NOMO-1 treated with DMSO at 0.1 percent for 48 hours (cell line): ENCODE data around the gene CDK13.
A peak's percentile ranks its signal among the peaks of the same experiment; 100 is the strongest.

Experiments used
- DNase-seq: peaks from one replicate; lab custom pipeline; 2025; ENCODE audit not compliant: unreplicated experiment; lab: John Stamatoyannopoulos, UW

The CDK13 gene

DNA sequence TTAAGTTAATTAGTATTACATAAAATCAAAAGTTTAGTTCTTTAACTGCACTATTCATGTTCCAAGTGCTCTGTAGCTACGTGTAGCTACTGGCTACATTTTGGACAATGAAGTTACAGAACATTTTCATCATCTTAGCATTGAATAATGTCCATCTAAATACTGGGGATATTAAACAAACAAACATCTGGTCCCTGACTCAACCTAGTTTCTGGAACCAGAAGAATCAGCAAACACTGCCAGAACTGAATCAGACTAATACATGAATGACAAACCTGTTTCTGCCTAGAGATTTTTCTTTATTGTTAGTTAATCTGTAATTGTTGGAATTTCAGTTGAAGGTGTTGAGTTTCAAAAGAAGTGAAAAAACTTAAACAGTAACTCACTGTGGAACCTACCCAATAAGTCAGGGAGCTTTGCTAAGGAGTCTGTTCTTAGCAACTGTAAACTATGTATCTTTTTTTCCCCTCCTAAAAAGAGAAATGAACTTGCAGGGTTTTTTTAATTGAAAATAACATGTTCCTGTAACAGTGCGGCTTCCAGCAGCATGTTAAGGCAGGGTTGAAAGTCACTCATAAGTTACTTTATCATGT is 58.3 kb downstream of the CDK13 start:
- DNase-seq, result no peak

DNA sequence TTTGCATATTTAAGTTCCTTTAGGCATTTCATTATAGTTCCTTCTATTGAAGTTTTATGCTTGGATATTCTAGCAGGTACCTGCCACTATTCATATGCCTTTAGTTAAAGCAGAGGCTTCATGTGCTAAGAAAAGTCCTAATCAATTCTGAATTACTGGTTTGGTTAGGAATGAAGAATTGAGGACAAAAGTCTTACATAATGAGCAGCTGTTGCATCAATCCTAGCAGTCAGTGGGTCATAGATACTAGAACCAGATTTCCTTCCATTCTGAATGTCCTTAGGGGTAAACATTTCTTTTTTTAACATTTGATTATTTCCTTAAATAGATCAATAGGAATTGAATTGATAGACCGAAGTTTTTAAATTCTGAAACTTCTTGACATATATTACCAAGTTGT is 59.2 kb downstream of the CDK13 start:
- DNase-seq, result no peak

- no peak for DNase-seq
Observed at GRCh38 chr7:40014376-40014775, 64.3 kb downstream of the CDK13 start.

GRCh38 chr7:40015790-40016296 is 65.8 kb downstream of the CDK13 start:
- peak; percentile 74 for DNase-seq

- DNase-seq, result no peak
Observed at GRCh38 chr7:40019558-40019957, 69.5 kb downstream of the CDK13 start.

DNA sequence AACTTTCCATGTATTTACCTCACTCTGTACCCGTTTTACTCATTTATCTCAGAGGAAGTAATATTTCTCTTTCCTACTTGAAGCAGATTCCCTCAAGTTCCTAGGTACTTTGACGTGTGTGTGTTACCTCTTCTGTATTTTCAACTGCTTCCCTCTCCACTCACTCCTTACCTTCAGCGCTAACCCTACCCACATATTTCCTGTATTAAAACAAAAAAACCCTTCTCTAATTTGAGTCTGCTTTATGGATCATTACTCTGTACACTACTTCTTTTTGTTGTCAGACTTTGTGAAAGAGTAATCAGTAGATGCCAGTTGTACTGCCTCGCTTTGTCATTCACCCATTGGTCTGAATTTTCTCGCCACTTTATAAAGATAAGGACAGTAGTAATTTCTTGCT is 74.0 kb downstream of the CDK13 start:
- no peak for DNase-seq

DNA sequence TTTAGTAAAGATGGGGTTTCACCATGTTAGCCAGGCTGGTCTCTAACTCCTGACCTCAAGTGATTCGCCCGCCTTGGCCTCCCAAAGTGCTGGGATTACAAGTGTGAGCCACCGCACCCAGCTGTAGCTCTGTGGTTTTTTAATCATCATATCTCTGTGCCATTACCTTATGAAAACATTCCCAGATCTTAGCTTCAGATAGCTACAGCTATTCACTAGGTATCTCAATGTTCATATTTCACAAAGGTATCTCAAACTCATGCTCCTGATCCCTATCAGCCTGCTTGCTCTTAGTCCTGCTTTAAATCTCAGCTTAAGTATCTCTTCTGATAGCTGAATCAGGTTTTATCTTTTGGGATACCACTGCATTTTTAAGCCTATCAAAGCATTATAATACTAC is 74.8 kb downstream of the CDK13 start:
- no peak for DNase-seq

DNA sequence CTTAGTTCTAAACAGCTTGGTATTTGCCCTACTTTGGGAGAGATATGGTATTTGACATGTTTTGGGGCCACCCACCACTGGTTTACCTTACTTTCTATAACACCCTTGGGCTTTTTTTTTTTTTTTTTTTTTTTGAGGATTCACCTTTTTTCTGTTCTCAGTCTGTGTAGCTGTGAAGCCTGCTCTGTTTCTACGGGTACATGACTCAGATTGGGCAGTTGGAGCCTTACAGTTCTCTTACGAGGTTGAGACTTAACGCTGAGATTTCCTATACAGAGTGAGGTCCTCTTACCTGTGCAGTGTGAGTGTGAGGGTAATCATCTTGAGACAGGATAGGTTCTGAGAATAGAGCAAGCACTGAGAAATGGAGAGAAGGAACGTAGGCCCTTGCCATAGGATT is 77.5 kb downstream of the CDK13 start:
- no peak for DNase-seq

GRCh38 chr7:40033826-40034225 is 83.8 kb downstream of the CDK13 start:
- no peak for DNase-seq

- DNase-seq, result no peak
Observed at GRCh38 chr7:40041456-40041855, 91.4 kb downstream of the CDK13 start.

DNA sequence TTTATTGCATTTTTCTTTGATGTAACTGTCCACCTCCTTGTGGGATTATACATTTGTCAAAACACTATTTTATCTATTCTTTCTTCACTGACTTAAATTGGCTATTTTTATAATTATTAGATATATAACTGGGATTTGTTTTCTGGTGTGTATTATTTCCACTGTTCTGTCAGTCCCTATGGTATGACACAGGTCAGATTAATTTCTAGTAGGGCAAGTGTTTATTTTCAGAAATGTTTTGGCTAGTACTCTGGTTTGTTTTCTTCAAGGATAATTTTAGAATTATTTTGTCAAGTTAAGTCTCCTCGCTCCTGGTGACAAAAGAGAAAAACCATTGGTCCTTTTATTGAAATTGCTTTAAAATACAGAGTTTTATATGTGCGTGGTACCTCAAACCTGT is 93.1 kb downstream of the CDK13 start:
- no peak for DNase-seq

GRCh38 chr7:40047661-40048060 is 97.6 kb downstream of the CDK13 start:
- DNase-seq, result no peak

DNA sequence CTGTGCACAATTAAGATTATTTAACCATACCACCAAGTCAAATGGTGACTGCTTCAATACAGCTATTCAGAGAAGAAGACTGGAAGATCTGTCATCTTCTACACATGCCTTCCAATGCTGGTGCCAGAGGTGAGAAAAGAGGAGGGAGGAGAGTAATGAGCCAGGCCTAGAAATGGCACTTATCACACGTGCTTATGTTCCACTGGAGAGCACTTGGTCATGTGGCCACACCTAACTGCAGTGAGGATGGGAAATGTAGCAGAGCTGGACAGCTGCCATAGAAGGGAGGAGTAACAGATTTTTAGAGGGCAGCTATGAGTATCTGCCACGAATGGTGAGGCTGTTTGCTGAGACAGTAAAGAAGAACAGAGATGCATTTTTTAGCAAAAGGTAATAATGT is 107.2 kb downstream of the CDK13 start:
- no peak for DNase-seq

DNA sequence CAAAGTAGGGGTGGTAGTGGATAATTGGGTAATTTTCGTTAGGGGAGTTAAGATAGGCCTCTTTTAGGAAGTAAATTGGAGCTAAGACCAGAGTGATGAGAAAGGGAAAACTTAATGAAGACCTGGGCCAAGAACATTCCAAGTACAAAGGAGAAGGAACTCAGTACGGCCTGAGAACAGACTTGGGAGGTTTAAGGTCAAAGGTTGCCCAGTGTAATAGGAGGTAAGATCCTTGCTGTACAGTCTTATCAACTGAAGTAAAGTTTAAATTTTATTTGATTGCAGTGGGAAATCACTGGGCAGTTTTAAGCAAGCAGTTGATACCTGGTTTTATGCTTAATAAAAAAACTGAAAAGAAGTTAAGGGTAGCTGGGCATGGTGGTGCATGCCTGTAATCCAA is 108.0 kb downstream of the CDK13 start:
- no peak for DNase-seq

GRCh38 chr7:40058636-40059035 is 108.6 kb downstream of the CDK13 start:
- DNase-seq, result no peak

GRCh38 chr7:40059057-40059456 is 109.0 kb downstream of the CDK13 start:
- DNase-seq, result no peak

DNA sequence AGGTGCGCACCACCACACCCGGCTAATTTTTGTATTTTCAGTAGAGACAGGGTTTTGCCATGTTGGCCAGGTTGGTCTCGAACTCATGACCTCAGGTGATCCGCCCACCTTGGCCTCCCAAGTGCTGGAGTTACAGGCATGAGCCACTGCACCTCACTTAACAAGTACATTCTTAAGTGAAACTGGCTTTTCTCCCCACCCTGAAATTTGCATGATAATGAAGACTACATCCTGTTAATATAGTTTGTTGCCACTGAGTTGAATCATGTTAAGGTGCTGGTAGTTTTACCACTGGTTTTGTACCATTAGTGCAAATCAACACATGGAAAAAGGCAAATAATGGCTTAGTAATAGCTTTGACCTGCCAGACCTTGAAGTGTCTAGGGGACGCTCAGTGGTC is 122.2 kb downstream of the CDK13 start:
- no peak for DNase-seq

- no peak for DNase-seq
Observed at GRCh38 chr7:40073239-40073638, 123.2 kb downstream of the CDK13 start.

DNA sequence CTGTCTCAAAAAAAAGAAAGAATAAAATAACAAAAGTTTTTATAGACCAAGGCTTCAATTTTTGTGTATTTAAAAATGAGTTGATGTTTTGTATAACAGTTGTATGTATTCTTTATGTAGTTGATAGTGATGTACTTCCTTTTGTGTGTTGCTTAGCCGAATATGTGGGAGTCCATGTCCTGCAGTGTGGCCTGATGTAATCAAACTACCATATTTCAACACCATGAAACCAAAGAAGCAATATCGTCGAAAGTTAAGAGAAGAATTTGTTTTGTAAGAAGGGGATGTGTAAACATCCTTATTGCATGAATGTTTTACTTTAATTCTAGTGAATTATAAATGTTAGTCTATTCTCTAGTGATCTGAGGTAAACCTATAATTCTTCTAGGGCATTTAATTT is 127.8 kb downstream of the CDK13 start:
- DNase-seq, result peak; percentile 68

DNA sequence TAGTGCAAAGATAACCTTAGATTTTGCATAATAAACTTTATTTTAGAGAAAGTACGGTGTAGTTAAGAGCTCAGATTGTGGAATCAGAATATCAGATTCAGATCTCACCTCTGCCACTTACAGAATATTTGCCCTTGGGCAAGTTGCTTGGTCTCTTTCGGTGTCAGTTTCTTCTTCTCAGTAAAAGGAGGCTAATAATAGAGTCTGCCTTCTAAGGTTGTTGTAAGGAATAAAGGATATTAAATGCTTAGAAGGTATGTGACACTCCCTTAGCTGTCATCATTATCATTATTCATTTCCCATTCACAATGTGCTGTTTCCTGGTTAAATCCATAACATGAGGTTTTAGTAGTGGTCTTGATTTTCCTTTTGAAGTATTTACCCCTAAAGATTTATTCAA is 142.1 kb downstream of the CDK13 start:
- no peak for DNase-seq

- no peak for DNase-seq
Observed at GRCh38 chr7:40093631-40094350, 143.7 kb downstream of the CDK13 start.

- DNase-seq, result no peak
Observed at GRCh38 chr7:40095230-40095629, 145.2 kb downstream of the CDK13 start.
